ENCODE results near the gene L3MBTL2. TPM values are rescaled to one million over a fixed set of nuclear protein-coding genes. Genes with fewer than 3 reads are reported as not detected.

The L3MBTL2 gene
- total RNA-seq, 1 experiment from 2014 or later, result 31.9 TPM

GRCh38 chr22:41222846-41223507 lies 17.9 kb downstream of the L3MBTL2 start:
- H3K4me3 ChIP-seq (ENCODE audit: low read depth, low read length, poor library complexity, severe bottlenecking), result no peak overlapping the region
- no peaks in the 10 kb centered on the region for H3K27me3 ChIP-seq (replicated peaks; ENCODE audit: insufficient read depth, low read depth, low read length, poor library complexity)
- CTCF ChIA-PET, result no interaction called here
- no peaks in the 10 kb centered on the region for H3K9me3 ChIP-seq (ENCODE audit: low read depth, low read length, poor library complexity, severe bottlenecking)
- H3K4me1 ChIP-seq (ENCODE audit: insufficient read depth, low read length, poor library complexity, severe bottlenecking), result peaks cover 6% of the 10 kb centered on the region
- BruUV-seq (replicated peaks), result no TSS peak
- intact Hi-C loops (cut with micrococcal nuclease; ENCODE audit: unreplicated experiment), result no loop called here
- POLR2A ChIA-PET (ENCODE audit: low non-redundant PET), result interaction anchor here (0.6 kb wide), 1 partner anchor 695 kb away, joined by 7 read pairs; no protein-coding TSS in a partner anchor
- TF ChIP-seq EZH2 (IDR thresholded peaks at IDR 0.05; ENCODE audit: borderline replicate concordance, low read depth, low read length, poor library complexity, severe bottlenecking), result no peak
- TF ChIP-seq, protein P1, sequence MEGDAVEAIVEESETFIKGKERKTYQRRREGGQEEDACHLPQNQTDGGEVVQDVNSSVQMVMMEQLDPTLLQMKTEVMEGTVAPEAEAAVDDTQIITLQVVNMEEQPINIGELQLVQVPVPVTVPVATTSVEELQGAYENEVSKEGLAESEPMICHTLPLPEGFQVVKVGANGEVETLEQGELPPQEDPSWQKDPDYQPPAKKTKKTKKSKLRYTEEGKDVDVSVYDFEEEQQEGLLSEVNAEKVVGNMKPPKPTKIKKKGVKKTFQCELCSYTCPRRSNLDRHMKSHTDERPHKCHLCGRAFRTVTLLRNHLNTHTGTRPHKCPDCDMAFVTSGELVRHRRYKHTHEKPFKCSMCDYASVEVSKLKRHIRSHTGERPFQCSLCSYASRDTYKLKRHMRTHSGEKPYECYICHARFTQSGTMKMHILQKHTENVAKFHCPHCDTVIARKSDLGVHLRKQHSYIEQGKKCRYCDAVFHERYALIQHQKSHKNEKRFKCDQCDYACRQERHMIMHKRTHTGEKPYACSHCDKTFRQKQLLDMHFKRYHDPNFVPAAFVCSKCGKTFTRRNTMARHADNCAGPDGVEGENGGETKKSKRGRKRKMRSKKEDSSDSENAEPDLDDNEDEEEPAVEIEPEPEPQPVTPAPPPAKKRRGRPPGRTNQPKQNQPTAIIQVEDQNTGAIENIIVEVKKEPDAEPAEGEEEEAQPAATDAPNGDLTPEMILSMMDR (conservative IDR thresholded peaks at IDR 0.05; ENCODE audit: low read depth, low read length), result no peak
- no peak overlapping the region for H3K27ac ChIP-seq (ENCODE audit: low read depth, low read length, poor library complexity, severe bottlenecking)
- peaks cover 45% of the 10 kb centered on the region for H3K36me3 ChIP-seq (ENCODE audit: insufficient read depth, low read length, poor library complexity, severe bottlenecking)
- no peak for DNase-seq (ENCODE audit: low spot score)

- Histone ChIP-seq H3K4me1 (ENCODE audit: insufficient read depth, low read length, poor library complexity, severe bottlenecking) (peaks cover under 1% of the 10 kb centered on the region), H3K9me3 (ENCODE audit: low read depth, low read length, poor library complexity, severe bottlenecking) (no peaks in the 10 kb centered on the region), H3K27ac (ENCODE audit: low read depth, low read length, poor library complexity, severe bottlenecking) (no peak overlapping the region), H3K36me3 (ENCODE audit: insufficient read depth, low read length, poor library complexity, severe bottlenecking) (peaks cover 45% of the 10 kb centered on the region), H3K4me3 (ENCODE audit: low read depth, low read length, poor library complexity, severe bottlenecking) (no peak overlapping the region), H3K27me3 (replicated peaks; ENCODE audit: insufficient read depth, low read depth, low read length, poor library complexity) (no peaks in the 10 kb centered on the region)
- DNase-seq (ENCODE audit: low spot score), result no peak
- TF ChIP-seq, protein P1 (conservative IDR thresholded peaks at IDR 0.05; ENCODE audit: low read depth, low read length), result no peak
- no peak for TF ChIP-seq EZH2 (IDR thresholded peaks at IDR 0.05; ENCODE audit: borderline replicate concordance, low read depth, low read length, poor library complexity, severe bottlenecking)
- BruUV-seq (replicated peaks), result no TSS peak
- POLR2A ChIA-PET (ENCODE audit: low non-redundant PET), result no interaction called here
- intact Hi-C loops (cut with micrococcal nuclease; ENCODE audit: unreplicated experiment), result no loop called here
- CTCF ChIA-PET, result no interaction called here
Measured at GRCh38 chr22:41223535-41223934, 18.4 kb downstream of the L3MBTL2 start.

GRCh38 chr22:41226723-41227655 lies 21.9 kb downstream of the L3MBTL2 start:
- Histone ChIP-seq H3K4me1 (ENCODE audit: insufficient read depth, low read length, poor library complexity, severe bottlenecking) (no peaks in the 10 kb centered on the region), H3K4me3 (ENCODE audit: low read depth, low read length, poor library complexity, severe bottlenecking) (no peak overlapping the region), H3K36me3 (ENCODE audit: insufficient read depth, low read length, poor library complexity, severe bottlenecking) (peaks cover 33% of the 10 kb centered on the region), H3K27me3 (replicated peaks; ENCODE audit: insufficient read depth, low read depth, low read length, poor library complexity) (no peaks in the 10 kb centered on the region), H3K27ac (ENCODE audit: low read depth, low read length, poor library complexity, severe bottlenecking) (no peak overlapping the region), H3K9me3 (ENCODE audit: low read depth, low read length, poor library complexity, severe bottlenecking) (no peaks in the 10 kb centered on the region)
- CTCF ChIA-PET, result no interaction called here
- no peak for TF ChIP-seq EZH2 (IDR thresholded peaks at IDR 0.05; ENCODE audit: borderline replicate concordance, low read depth, low read length, poor library complexity, severe bottlenecking)
- TF ChIP-seq, protein P1 (conservative IDR thresholded peaks at IDR 0.05; ENCODE audit: low read depth, low read length), result no peak
- BruUV-seq (replicated peaks), result no TSS peak
- no peak for DNase-seq (ENCODE audit: low spot score)
- POLR2A ChIA-PET (ENCODE audit: low non-redundant PET), result no interaction called here
- intact Hi-C loops (cut with micrococcal nuclease; ENCODE audit: unreplicated experiment), result no loop called here

Data from A673 (cell line).